ENCODE results near the gene CNGA2.

CNGA2 gene

DNA sequence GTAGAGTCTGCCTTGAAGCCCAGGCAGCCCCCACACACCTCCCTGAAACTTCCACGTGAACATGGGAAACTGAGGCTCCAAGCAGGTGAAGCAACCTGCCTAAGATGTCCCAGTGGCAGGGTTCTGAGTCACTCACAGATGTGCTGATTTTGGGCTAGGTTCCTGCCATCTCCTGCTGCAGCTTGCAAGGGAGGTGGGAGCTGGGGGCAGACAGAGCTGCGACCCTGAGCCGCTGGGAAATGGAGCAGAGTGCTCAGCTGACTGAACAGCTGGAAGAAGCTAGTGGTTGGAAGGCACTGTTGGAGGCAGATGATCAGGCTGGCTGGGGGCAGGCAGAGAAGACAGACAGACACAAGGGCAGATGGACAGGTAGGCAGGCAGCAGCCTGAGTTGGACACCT is 22.3 kb upstream of the CNGA2 start:
- no peak for DNase-seq (ENCODE audit: low read depth)

DNA sequence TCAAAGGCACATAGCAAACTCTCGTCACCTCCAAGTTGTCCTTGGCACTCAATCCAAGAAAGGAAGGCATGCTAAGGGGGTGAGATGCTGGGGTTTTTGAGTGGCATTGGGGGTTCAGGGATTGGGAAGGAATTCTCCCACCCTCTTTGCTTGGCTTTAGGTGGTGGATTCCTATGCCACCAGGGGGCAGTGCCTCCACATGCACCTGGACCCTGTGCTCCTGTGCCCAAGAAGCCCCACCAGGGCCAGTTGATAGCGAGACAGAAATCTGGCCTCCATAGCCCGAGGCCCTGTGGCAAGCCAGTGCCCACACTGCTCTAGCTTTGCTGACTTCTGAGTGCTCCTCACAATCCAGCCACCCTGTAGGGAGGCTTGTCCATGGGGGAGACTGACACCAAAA is 20.7 kb upstream of the CNGA2 start:
- no peak for DNase-seq (ENCODE audit: low read depth)

DNA sequence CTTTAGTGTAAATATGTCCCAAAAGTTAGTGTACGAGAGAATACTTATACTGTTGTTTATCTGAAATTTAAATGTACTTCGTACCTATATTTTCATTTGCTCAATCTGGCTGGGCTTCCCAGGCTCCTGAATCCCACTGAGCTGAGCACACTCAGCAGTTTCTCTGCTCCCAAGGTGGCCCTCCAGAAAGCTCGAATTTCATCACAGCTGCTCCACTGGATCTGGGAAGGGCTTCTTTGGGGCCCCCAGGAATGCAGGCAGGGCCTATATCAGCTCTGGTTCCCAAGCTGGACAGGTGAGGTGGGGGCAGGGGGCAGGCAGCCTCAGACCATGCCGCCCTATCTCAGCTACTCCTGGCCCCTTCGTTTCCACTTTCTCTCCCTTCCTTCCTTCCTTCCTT is 20.2 kb upstream of the CNGA2 start:
- no peak for DNase-seq (ENCODE audit: low read depth)

DNA sequence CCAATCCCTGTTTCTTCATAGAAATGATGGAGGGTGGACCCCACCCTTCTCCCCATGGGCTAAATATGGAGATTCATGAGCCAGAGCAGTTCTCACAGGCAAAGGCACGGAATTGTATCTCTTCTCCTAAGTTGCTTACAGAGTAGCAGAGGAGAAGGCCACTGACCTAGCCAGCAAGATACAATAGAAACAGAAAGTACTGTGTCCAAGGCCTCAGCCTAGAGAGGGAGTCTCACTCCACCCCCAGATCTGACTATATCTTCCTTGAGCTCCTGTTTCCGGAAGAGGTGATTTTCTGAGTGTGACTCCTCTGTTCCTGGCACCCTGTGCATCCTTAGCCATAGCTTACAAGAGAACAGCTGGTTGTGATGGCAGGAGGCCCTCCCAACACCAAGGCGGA is 18.8 kb upstream of the CNGA2 start, which contains the start of gene FATE1:
Gene FATE1, plus strand, starts transcription at position 284 of the 400 bp plus-strand sequence. Its CDS starts 85 bp downstream, at position 369.
- no peak for DNase-seq (ENCODE audit: low read depth)

DNA sequence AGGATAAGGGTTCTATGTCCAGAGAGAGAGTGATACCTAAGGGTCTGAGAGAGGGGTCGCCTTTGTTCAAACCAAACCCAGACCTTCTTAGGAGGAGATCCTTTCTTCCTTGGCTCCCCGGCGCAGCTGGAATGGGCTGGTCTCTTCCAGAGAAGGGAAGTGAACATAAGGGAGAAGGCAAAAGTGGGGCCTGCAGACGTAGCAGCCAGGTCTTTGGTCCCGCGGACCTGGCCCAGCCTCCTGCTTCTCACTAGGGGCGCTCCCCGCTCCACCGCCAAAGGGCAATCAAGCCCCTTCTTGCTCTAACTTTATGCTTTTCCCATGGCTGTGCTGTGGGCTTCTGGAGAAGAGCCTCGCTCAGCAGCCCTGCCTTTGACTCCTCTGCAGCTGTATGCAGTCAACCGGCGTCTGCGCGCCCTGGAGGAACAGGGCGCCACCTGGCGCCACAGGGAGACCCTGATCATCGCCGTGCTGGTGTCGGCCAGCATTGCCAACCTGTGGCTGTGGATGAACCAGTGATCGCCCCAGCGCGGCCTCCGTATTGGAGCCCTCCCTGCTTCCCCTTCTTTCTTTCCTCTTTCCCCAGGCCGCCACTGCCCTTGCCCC is 12.2 kb upstream of the CNGA2 start:
- no peak for DNase-seq (ENCODE audit: low read depth)

DNA sequence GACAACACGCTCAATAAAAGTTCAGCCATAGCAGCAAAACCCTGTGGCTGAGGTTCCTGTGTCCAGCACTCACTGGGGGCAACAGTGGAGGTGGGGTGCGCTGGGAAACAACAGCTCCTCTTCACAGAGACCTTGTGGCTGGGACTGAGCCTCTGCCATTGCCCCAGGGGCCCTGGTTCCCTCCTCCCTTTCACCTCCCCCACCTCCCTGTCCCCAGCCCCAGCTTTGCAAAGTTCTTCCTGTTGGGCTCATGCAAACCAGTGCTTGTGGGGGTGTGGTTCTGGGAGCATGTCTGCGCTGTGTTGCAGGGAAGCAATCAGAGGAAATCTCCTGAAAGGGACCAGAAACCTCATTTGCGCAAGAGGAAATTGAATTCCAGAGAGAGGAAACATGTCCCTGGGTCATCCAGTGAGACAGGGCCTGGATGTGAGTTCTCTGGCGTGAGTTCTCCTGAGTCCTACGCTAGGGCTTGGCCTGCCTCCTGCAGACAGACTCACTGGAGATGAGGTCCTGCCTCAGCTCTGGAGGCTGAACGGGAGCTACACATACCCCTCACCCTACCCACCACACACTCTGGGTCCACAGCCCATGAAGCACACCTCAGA is 11.3 kb upstream of the CNGA2 start:
- no peak for DNase-seq (ENCODE audit: low read depth)

DNA sequence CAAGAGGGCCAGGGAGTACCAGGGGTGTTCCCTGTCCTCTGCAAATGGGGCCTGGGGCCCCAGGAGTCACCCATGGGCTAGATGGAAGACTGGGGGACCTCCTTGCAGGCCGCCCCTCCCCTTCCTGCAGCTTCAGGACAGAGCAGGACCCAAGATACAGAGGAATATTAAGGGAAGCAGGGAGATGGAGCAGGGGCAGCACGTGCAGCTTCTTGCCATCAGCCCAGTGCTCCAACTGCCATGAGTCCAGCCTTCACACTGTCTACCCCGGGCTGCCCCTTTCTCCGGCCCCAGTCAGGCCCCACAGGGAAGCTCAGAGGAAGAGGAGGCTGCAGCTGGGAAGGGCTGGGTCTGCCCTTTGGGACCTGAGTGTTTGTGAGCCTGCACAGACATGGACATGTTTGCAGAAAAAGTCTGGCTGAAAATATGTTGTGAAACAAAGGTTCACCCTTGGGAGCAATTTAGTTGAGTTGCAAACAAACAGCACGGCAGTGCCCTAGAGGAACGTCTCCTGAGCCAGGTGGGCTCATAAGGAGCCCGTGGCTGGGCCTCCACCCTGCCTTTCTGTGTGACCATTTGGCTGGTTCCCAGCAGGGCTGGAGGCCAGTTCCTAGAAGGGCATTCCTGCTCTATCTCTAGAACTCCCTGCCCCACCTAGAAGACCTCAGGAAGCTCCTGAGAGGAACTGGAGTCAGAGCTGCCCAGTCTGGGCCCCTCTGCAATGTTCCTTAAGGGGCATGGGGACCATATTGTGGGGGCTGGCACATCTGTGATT is 9.8 kb upstream of the CNGA2 start:
- DNase-seq (ENCODE audit: low read depth) = no peak

DNA sequence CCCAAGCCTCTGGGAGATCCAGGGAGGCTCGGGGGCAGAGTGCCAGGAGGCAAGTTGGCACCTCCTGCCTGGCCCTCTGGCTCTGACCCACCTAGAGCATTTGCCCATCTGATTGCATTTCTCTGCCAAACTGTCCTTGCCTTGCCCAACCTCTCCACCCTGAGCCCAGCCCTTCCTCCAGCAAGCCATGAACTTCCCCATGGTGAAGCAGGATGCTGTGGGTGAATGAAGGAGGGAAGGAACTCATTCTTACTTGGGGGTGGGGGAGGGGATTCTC is 9.3 kb upstream of the CNGA2 start:
- DNase-seq (ENCODE audit: low read depth) = no peak

DNA sequence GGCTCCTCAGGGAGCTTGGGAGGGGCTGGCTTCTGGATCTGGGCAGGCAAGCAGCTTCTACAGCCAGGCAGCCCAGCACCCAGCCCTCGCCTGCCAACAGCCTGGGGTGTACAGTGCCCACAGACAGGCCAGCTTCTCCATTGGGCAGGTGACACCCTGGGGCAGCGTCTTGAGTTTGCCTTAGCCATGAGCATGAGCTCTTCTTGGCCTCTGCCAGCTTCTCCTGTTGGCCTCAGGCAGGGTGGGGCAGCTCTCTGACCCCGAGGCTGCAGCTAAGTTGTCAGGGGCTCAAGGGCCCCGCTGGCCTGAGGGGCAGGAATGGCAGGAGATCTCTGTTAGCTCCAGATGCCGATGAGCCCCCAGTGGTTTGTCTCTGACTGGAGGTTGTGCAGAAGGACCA is 7.8 kb upstream of the CNGA2 start:
- DNase-seq (ENCODE audit: low read depth) = no peak

DNA sequence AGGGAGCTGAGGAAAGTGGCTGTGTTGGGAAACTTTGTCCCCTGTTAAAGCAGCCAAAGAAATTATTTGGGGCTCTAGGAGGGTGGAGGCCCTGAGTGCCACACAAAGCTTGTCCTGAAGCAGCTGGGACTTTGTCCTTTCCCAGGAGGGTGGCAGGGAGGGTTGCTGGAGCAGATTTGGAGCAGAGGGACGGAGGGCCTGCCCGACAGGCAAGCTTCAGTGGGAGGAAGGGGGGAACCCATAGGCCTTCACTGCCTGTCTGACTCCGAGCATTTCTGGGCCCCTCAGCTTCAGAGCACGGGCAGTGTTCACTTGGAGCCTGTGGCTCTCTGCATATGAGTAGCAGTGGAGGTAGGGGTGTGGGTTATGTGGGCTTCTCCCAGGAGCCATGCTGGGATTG is 7.2 kb upstream of the CNGA2 start:
- DNase-seq (ENCODE audit: low read depth) = no peak

DNA sequence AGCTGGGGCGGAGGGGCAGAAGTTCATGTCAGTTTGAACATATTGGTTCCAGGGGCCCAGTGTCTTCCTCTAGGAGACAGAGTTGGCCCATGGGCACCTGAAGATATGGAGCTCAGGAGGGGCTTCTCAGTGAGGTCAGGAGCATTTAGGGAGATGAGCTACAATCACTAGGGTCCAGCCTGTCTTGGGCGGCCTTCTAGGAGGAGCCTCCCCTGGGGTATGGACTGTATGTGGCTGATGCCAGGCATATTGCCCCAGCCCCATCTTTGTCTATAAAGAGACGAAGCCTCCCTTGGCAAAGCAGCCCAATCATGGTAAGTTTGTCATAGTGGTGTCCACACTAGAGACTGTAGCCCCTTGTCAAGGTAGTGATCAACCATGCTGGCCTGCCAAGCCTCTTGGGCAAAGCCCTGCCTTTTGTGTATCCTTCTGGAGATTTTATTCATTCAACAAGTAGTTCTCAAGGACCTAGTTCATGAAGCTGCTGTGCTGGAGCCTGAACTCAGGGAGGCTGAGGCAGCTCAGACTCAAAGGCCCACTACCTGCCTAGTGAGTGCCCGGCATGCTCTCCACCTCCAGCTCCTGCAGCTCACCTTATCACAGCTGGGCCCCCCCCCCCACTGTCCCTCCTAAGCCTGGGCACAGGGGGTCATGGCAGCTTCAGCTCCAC is 5.4 kb upstream of the CNGA2 start:
- no peak for DNase-seq (ENCODE audit: low read depth)

DNA sequence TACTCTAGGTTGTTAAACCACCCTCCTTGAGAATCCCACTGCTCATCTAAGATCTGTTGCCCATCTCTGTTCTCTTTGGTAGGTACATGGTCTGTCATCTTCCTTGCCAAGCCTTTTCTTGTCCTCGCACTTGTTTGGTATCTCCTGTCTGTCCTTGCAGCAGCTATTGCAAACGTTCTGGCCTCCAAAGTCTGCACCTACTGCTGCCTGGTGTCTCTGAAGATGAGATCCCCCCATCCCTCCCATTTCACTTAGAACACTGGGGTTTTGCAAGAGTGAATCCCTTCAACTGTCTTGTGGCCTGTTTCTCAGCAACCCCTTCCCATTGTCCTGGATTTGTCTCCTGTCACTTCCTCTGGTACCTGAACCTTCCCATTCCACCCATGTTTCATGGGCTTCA is 673 bp downstream of the CNGA2 start:
- DNase-seq (ENCODE audit: low read depth) = no peak

DNA sequence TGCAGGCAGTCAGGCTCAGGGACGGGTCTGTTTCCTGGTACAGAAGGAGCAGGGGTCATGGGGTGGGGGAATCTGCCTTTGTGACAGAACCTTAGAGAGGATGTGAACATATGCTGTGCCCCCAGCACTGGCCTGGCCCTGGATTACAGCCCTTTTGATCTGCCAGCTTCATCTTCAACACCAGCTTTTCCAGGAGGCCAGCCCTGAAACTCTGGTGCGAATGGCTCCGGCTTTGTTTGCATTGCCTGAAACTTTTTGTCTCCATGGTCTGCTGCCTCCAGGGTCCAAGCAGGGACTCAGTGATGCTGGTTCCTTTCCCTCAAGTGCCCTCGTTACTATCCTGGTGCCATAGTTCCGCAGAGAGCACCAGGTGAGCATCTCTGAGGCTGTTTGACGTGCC is 2.1 kb downstream of the CNGA2 start:
- DNase-seq (ENCODE audit: low read depth) = no peak

DNA sequence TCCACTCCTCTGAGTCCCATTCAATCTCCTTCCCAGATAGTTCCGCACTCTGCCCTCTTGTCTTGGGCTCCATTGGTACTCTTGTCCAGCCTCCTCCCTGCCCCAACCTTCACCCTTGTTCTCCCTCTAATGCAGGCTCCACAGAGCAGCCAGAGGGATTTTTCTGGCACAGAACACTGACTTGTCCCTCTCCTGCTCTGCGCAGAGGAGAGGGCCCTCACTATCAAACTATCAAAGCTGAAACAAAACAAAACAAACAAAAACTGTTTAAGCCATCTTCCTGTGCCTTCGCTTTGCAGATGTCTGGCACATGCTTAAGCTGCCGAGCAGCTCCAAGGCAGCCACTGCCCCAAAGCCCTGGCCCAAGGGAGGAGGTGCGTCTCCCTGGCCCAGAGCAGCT is 2.9 kb downstream of the CNGA2 start:
- no peak for DNase-seq (ENCODE audit: low read depth)

DNA sequence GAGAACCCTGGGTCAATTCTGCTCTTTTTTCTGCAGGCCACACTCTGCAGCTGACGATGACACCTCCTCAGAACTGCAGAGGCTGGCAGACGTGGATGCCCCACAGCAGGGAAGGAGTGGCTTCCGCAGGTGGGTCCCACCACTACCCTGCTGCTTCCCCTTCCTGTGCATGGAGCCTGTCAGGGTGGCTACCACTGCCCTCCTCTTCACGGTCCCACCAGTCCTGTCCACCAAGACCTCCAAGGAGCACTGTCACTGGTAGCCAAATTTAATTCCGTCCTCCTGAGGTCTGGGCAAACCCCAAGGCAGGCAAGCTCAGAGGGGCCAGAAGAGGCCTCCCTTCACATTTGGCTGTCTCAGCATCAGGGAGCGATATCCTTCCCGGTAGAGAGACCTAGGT is 4.2 kb downstream of the CNGA2 start:
- no peak for DNase-seq (ENCODE audit: low read depth)

DNA sequence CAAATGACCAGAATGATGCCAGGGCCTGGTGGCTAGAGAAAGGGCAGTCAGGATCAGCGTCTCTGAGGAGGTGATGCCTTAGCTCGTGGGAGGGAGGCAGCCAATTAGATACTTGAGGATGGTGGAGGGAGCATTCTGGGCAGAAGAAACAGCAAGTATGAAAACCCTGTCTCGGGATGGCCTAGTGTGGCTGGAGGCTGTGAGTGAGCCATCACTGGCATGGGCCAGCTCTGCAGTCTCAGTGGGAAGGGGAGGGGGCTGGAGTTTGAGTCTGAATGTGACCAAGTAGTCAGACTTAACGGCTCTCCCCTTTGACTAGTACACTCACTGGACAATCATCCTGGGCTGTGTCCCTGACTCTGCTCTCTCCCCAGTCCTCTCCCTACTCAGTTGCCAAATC is 7.1 kb downstream of the CNGA2 start:
- no peak for DNase-seq (ENCODE audit: low read depth)

DNA sequence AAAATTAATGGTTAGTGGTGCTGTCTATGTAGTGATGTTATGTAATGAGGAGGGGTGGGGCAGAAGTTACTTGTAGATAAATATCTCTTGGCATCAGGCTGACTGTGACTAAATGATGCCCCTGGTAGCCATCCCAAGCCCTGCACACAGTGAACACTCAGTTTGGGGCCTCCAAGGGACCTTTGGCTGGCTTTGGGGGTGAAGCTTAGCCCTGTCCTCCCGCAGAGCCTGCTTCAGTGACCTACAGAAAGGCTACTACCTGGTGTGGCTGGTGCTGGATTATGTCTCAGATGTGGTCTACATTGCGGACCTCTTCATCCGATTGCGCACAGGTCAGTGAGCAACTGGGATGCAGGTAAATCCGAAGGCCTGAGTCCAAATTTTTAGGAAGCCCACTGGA is 7.8 kb downstream of the CNGA2 start:
- DNase-seq (ENCODE audit: low read depth) = no peak

DNA sequence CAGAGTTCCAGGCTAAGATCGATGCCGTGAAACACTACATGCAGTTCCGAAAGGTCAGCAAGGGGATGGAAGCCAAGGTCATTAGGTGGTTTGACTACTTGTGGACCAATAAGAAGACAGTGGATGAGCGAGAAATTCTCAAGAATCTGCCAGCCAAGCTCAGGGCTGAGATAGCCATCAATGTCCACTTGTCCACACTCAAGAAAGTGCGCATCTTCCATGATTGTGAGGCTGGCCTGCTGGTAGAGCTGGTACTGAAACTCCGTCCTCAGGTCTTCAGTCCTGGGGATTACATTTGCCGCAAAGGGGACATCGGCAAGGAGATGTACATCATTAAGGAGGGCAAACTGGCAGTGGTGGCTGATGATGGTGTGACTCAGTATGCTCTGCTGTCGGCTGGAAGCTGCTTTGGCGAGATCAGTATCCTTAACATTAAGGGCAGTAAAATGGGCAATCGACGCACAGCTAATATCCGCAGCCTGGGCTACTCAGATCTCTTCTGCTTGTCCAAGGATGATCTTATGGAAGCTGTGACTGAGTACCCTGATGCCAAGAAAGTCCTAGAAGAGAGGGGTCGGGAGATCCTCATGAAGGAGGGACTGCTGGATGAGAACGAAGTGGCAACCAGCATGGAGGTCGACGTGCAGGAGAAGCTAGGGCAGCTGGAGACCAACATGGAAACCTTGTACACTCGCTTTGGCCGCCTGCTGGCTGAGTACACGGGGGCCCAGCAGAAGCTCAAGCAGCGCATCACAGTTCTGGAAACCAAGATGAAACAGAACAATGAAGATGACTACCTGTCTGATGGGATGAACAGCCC is 9.3 kb downstream of the CNGA2 start:
- DNase-seq (ENCODE audit: low read depth) = no peak

DNA sequence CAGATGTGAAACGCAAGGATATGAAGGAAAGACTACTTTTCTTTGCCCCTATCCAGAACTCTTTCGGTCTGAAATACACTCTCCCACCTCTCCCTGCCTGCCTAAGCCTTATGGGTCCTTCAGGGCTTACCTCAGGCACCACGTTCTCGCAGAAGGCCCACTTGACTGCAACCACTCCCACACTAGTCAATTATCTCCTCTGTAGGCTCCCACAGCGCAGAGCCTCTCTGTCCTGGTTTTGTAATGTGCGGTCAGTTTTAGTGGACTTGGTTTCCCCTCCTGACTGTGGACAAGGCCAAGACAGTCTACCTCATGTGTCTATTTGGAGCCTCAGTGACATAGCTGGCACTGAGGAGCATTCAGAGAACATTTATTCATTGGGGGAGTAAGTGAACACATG is 11.1 kb downstream of the CNGA2 start:
- no peak for DNase-seq (ENCODE audit: low read depth)

DNA sequence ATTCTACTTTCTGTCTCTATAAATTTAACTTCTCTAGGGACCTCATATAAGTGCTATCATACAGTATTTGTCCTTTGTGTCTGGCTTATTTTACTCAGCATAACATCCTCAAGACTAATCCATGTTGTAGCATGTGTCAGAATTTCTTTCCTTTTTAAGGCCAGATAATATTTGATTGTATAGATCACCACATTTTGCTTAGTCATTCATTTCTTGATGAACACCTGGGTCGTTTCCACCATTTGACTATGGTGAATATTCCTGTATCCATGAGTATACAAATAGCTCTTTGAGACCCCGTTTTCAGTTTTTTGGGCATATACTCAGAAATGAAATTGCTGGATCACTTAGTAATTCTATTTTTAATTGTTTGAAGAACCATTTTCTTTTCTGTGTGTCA is 12.0 kb downstream of the CNGA2 start:
- no peak for DNase-seq (ENCODE audit: low read depth)

DNA sequence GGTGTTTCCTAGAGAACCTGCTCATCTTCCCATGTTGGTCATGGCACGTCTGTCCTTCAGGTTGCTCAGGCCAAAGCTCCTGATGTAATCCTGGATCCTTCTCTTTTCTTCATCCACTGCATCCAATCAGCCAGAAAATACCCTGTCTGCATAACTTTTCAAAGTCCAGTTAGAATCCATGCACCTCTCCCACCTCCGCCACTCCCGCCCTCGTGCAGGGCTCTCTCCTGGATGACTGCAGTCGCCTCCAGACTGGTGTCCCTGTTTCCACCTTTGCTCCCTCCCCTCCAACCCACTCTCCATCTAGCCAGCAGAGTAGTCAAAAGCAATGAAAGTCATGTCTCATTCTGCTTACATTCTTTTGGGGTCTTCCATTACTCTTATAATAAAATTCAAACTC is 16.0 kb downstream of the CNGA2 start:
- no peak for DNase-seq (ENCODE audit: low read depth)

DNA sequence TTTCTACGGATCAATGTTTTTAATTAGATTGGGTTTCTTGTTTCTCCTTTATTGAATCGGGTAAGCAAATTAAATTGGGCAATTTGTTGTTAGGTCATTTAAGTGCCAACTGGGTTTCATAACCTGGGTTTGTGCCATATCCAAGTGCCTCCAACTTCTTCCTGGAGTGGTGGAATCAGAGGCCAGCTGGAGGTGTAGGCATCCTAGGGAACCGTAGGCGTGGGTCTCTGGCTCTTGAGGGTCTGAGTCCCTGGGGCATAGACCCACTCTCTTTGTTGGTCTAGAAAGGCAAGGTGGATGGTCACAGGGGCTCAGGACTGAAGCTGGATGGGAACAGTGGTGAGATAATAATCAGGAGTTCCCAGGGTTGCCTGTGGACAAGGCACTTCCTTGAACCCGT is 18.3 kb downstream of the CNGA2 start:
- no peak for DNase-seq (ENCODE audit: low read depth)

All from stimulated activated CD8-positive, alpha-beta memory T cell treated with anti-CD3 and anti-CD28 coated beads, Interleukin-7, amount 100 ng/mL, for 24 hours (primary cell).